ENCODE measurements around the gene DHRS7B.
"Not testable (repeated sequence)": the region's sequence is repeated elsewhere in the genome, so short reads cannot be mapped to it uniquely, and the experiment has no call there.

Gene DHRS7B

GRCh38 chr17:21126645-21127508, at the start of gene DHRS7B:
Gene DHRS7B (plus strand): TSS chr17:21126964. CDS start chr17:21126972, 8 bp downstream.
- peak; percentile 99 for DNase-seq (ENCODE audit: low spot score)

- DNase-seq (ENCODE audit: low spot score) = no peak
Measured at GRCh38 chr17:21077281-21077680, 49.5 kb upstream of the DHRS7B start.

GRCh38 chr17:21078016-21078780, 48.6 kb upstream of the DHRS7B start:
- no peak for DNase-seq (ENCODE audit: low spot score)

GRCh38 chr17:21079196-21079595, 47.6 kb upstream of the DHRS7B start:
- DNase-seq (ENCODE audit: low spot score) = no peak

- no peak for DNase-seq (ENCODE audit: low spot score)
Measured at GRCh38 chr17:21082001-21082436, 44.7 kb upstream of the DHRS7B start.

- DNase-seq (ENCODE audit: low spot score) = not testable (repeated sequence)
Measured at GRCh38 chr17:21085280-21085679, 41.5 kb upstream of the DHRS7B start.

- DNase-seq (ENCODE audit: low spot score) = no peak
Measured at GRCh38 chr17:21085707-21086106, 41.1 kb upstream of the DHRS7B start.

GRCh38 chr17:21089145-21089544, 37.6 kb upstream of the DHRS7B start:
- DNase-seq (ENCODE audit: low spot score) = peak; percentile 47

- DNase-seq (ENCODE audit: low spot score) = no peak
Measured at GRCh38 chr17:21089933-21090901, 36.5 kb upstream of the DHRS7B start.

- no peak for DNase-seq (ENCODE audit: low spot score)
Measured at GRCh38 chr17:21090902-21091618, 35.7 kb upstream of the DHRS7B start.

- no peak for DNase-seq (ENCODE audit: low spot score)
Measured at GRCh38 chr17:21094298-21094704, 32.5 kb upstream of the DHRS7B start.

GRCh38 chr17:21095735-21096134, 31.0 kb upstream of the DHRS7B start:
- DNase-seq (ENCODE audit: low spot score) = no peak

GRCh38 chr17:21096874-21097273, 29.9 kb upstream of the DHRS7B start:
- DNase-seq (ENCODE audit: low spot score) = no peak

- peak; percentile 93 for DNase-seq (ENCODE audit: low spot score)
Measured at GRCh38 chr17:21098934-21099689, 27.7 kb upstream of the DHRS7B start.

GRCh38 chr17:21100636-21101035, 26.1 kb upstream of the DHRS7B start:
- no peak for DNase-seq (ENCODE audit: low spot score)

GRCh38 chr17:21104608-21105007, 22.2 kb upstream of the DHRS7B start:
- no peak for DNase-seq (ENCODE audit: low spot score)

GRCh38 chr17:21105064-21105894, 21.5 kb upstream of the DHRS7B start:
- DNase-seq (ENCODE audit: low spot score) = no peak

GRCh38 chr17:21106316-21106715, 20.4 kb upstream of the DHRS7B start:
- no peak for DNase-seq (ENCODE audit: low spot score)

GRCh38 chr17:21107067-21107650, 19.6 kb upstream of the DHRS7B start:
- DNase-seq (ENCODE audit: low spot score) = not testable (repeated sequence)

Measured in GM03348 (cell line).